Endothelial cell of umbilical vein (primary cell): ENCODE measurements around the gene RBM4. TPM values are rescaled to one million over a fixed set of nuclear protein-coding genes. Genes with fewer than 3 reads are reported as not detected.

ENCODE experiments used
- BruUV-seq: library from RNA; stranded (reverse); fragments of 400-500 nt; replicated peaks from 2 replicates; lab custom pipeline; 2021; lab: Mats Ljungman, UMichigan
- CTCF ChIA-PET: fragments of 300-600, 350-600 bp; sonication (Branson Sonifier 250); formaldehyde crosslinking; loops from one replicate; lab custom pipeline; 2021; ENCODE audit warnings: antibody characterized with exemption, inconsistent platforms; lab: Charles Lee
- POLR2A ChIA-PET: fragments of 300-600, 350-600 bp; sonication (Branson Sonifier 250); formaldehyde crosslinking; loops from one replicate; lab custom pipeline; 2021; ENCODE audit warnings: antibody characterized with exemption, inconsistent platforms; lab: Charles Lee
- DNase-seq: peaks from one replicate; pipeline ENCODE4 v3.0.0-alpha.2; 2011; ENCODE audit warnings: low read depth, low spot score
- FAIRE-seq: peaks from 2 replicates; lab custom pipeline; 2011; peaks lifted over from hg19 to GRCh38; lab: Jason Lieb, UNC
- H2AFZ ChIP-seq: 2 replicates; pipeline ENCODE4 v1.6.0; 2012; ENCODE audit warnings: low read depth, low read length, control low read depth, inconsistent platforms
- H3K27ac ChIP-seq: 2 replicates; pipeline ENCODE4 v1.5.1; 2011; ENCODE audit warnings: low read depth, mild to moderate bottlenecking, control low read depth, low read length, moderate library complexity; ENCODE audit not compliant: insufficient read depth
- H3K27me3 ChIP-seq, 2 experiments: 2 replicates each; pipeline versions ENCODE4 v1.6.0 to v1.6.1; 2011; ENCODE audit warnings: low read length in 2 of 2, mixed read lengths in 1 of 2; ENCODE audit not compliant: control insufficient read depth in 2 of 2, insufficient read depth in 2 of 2
- H3K36me3 ChIP-seq, 2 experiments: 2 replicates in 1 of 2; 3 replicates in 1 of 2; pipeline ENCODE4 v1.5.1; 2011; ENCODE audit warnings: low read length in 2 of 2, mild to moderate bottlenecking in 1 of 2, moderate library complexity in 1 of 2; ENCODE audit not compliant: control insufficient read depth in 2 of 2, insufficient read depth in 2 of 2; ENCODE audit errors: extremely low read depth in 1 of 2
- H3K4me1 ChIP-seq: 3 replicates; pipeline ENCODE4 v1.5.1; 2011; ENCODE audit warnings: mild to moderate bottlenecking, low read length; ENCODE audit not compliant: control insufficient read depth, insufficient read depth; ENCODE audit errors: extremely low read depth
- H3K4me2 ChIP-seq: 2 replicates; pipeline ENCODE4 v1.6.1; 2011; ENCODE audit warnings: low read length, control low read depth, mixed read lengths; ENCODE audit not compliant: insufficient read depth
- H3K4me3 ChIP-seq, 3 experiments: fragments of 200-600 bp in 1 of 3; sonication (generic), shearing (Covaris generic) in 1 of 3; replicated peaks in 1 of 3; 2 replicates each; pipeline ENCODE4 v1.5.1; 2011 to 2016; ENCODE audit warnings: control low read depth in 3 of 3, low read length in 3 of 3, mild to moderate bottlenecking in 2 of 3, inconsistent platforms in 1 of 3, low read depth in 1 of 3, moderate library complexity in 1 of 3; ENCODE audit not compliant: insufficient read depth in 1 of 3
- H3K79me2 ChIP-seq: 2 replicates; pipeline ENCODE4 v1.6.0; 2012; ENCODE audit warnings: low read length, inconsistent platforms; ENCODE audit not compliant: control insufficient read depth, insufficient read depth
- H3K9ac ChIP-seq: replicated peaks from 2 replicates; pipeline ENCODE3; 2011; ENCODE audit warnings: low read length, control low read depth; ENCODE audit not compliant: insufficient read depth; ENCODE audit errors: extremely low read depth
- H3K9me1 ChIP-seq: replicated peaks from 3 replicates; pipeline ENCODE4 v1.6.0; 2011; ENCODE audit warnings: mild to moderate bottlenecking, low read length; ENCODE audit not compliant: control insufficient read depth, insufficient read depth; ENCODE audit errors: extremely low read depth
- H3K9me3 ChIP-seq: replicated peaks from 2 replicates; pipeline ENCODE4 v1.5.1; 2012; ENCODE audit warnings: low read length, inconsistent platforms; ENCODE audit not compliant: control insufficient read depth, insufficient read depth
- H4K20me1 ChIP-seq: replicated peaks from 2 replicates; pipeline ENCODE3; 2011; ENCODE audit warnings: mild to moderate bottlenecking, low read length; ENCODE audit not compliant: control insufficient read depth, insufficient read depth; ENCODE audit errors: extremely low read depth
- CTCF ChIP-seq, 2 donors: IDR thresholded peaks; 1 replicate in 1 of 2; 2 replicates in 1 of 2; pipeline ENCODE4 v1.5.1; 2011; ENCODE audit warnings: low read length in 2 of 2, mild to moderate bottlenecking in 2 of 2, moderate library complexity in 2 of 2, control low read depth in 1 of 2, inconsistent platforms in 1 of 2, low read depth in 1 of 2; ENCODE audit not compliant: insufficient read depth in 1 of 2; ENCODE audit errors: extremely low read depth in 1 of 2
- EZH2 ChIP-seq: IDR thresholded peaks from 2 replicates; pipeline ENCODE4 v1.6.1; 2012; ENCODE audit warnings: borderline replicate concordance, low read depth, mild to moderate bottlenecking, moderate library complexity, low read length, inconsistent platforms; ENCODE audit not compliant: severe bottlenecking
- FOS ChIP-seq: IDR thresholded peaks from 2 replicates; pipeline ENCODE4 v1.6.1; 2011; ENCODE audit warnings: mild to moderate bottlenecking, low read length, moderate library complexity, borderline replicate concordance; ENCODE audit not compliant: insufficient read depth
- JUN ChIP-seq: IDR thresholded peaks from 2 replicates; pipeline ENCODE4 v1.6.1; 2011; ENCODE audit warnings: borderline replicate concordance, low read depth; ENCODE audit not compliant: insufficient read length, insufficient read depth
- MYC ChIP-seq: IDR thresholded peaks from one replicate; pipeline ENCODE4 v1.6.1; 2011; ENCODE audit warnings: mild to moderate bottlenecking, low read depth, low read length
- POLR2A ChIP-seq: IDR thresholded peaks from 2 replicates; pipeline ENCODE4 v1.6.1; 2012; ENCODE audit warnings: low read depth, mild to moderate bottlenecking, control low read depth, low read length
- POLR2AphosphoS5 ChIP-seq: IDR thresholded peaks from 2 replicates; pipeline ENCODE4 v1.6.1; 2012; ENCODE audit warnings: low read depth, mild to moderate bottlenecking, control low read depth, low read length, moderate library complexity; ENCODE audit not compliant: insufficient read depth
- dilution Hi-C: fragments of 300-500 bp; cut with MboI; formaldehyde crosslinking; loops from one replicate; pipeline ENCODE4 v1.15.0; 2019; ENCODE audit warnings: low sequenced_read_pairs; ENCODE audit not compliant: extremely low pct_ligation_motif_present
- intact Hi-C: fragments of 100-400 bp; cut with micrococcal nuclease; formaldehyde crosslinking; loops from one replicate; pipeline ENCODE4 v1.10.0; 2022
- polyA plus RNA-seq, 4 experiments: library from polyadenylated mRNA; depleted of rRNA in 3 of 4; stranded (reverse) in 3 of 4; unstranded in 1 of 4; fragments of >200 nt; gene quantifications; 2 replicates each; pipeline versions ENCODE4 v1.2.1 to v1.2.3, GENCODE V29; 2011 to 2012; ENCODE audit warnings: missing spikeins in 1 of 4
- total RNA-seq: library from RNA; stranded (reverse); gene quantifications from 2 replicates; pipeline ENCODE4 v1.2.3, GENCODE V29; 2021
- TF ChIP-seq, protein P1 (sequence below): IDR thresholded peaks from 2 replicates; pipeline ENCODE4 v1.6.1; 2011; ENCODE audit not compliant: insufficient read depth, insufficient read length

The RBM4 gene
- total and polyA plus RNA-seq, 2 donors (not counting 3 experiments of a cell fraction or from before 2014, with no cell fraction given), result 153 to 361 TPM

GRCh38 chr11:66593303-66593635 lies 45.2 kb upstream of the RBM4 start:
- FAIRE-seq, result peak; percentile 38
- BruUV-seq, result no TSS peak
- ChIA-PET POLR2A (no interaction called here), CTCF (interaction anchor here (1.0 to 1.3 kb wide), 9 partner anchors 12 to 85 kb away, joined by 3 to 10 read pairs (median 5); partner anchors contain the start of gene CTSF)
- DNase-seq, result no peak
- Histone ChIP-seq H3K9me3 (no peaks in the 10 kb centered on the region), H3K4me2 (peak overlapping the region; percentile 65), H3K36me3 (no peaks in the 10 kb centered on the region), H3K27me3 (peaks cover 0 to 2% of the 10 kb centered on the region in 2 experiments), H3K9ac (peak overlapping the region; percentile 59), H3K4me3 (peak overlapping the region; percentile 22 to 63 (median 60)), H3K27ac (no peak overlapping the region), H4K20me1 (no peaks in the 10 kb centered on the region), H3K4me1 (peaks cover 5% of the 10 kb centered on the region), H3K9me1 (no peaks in the 10 kb centered on the region), H3K79me2 (no peaks in the 10 kb centered on the region), H2AFZ (peak overlapping the region; percentile 83)
- intact Hi-C loops (loop anchor here (1.0 to 5.0 kb wide), 4 partner anchors 23 to 84 kb away; partner anchors contain the start of genes RBM14, RBM4 and RBM4B), dilution Hi-C loops (no loop called here)
- TF ChIP-seq CTCF (IDR thresholded peaks at IDR 0.05; ENCODE audit: extremely low read depth in 1 of 2, insufficient read depth in 1 of 2, low read depth in 1 of 2, low read length in 2 of 2), result no peak
- no peak for TF ChIP-seq EZH2
- TF ChIP-seq, protein P1, sequence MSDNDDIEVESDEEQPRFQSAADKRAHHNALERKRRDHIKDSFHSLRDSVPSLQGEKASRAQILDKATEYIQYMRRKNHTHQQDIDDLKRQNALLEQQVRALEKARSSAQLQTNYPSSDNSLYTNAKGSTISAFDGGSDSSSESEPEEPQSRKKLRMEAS, result no peak
- TF ChIP-seq FOS, result no peak
- no peak for TF ChIP-seq POLR2AphosphoS5
- no peak for TF ChIP-seq MYC
- TF ChIP-seq POLR2A, result no peak
- TF ChIP-seq JUN, result no peak
